GM12872 (cell line): ENCODE measurements around the gene KCNQ1OT1.

Experiments used
- CTCF ChIP-seq: IDR thresholded peaks from 3 replicates; pipeline ENCODE4 v1.5.1; 2011; ENCODE audit warnings: low read depth, mild to moderate bottlenecking, low read length, moderate library complexity; ENCODE audit not compliant: insufficient read depth

KCNQ1OT1 gene

DNA sequence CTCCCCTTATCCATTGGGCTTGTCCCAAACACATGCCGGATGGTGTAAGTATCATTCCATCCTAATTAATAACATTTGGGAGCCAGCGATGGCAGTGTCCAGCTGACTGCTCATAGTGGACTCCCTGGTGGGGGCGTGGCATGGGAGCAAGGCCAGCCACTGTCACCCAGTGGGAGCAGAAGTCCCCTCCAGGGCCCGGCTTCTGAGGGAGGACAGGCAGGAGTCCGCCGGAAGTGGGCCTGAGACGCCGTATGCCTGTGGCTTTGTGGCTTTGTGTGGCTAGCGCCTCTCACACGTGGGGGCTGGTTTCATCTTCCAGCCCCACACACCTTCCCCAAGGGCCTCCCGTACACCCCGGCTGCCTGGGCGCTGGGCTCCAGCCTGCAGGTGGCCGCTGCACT lies 130.5 kb downstream of the KCNQ1OT1 start:
- TF ChIP-seq CTCF = no peak

GRCh38 chr11:2567026-2567671 lies 132.6 kb downstream of the KCNQ1OT1 start:
- TF ChIP-seq CTCF = no peak

GRCh38 chr11:2566223-2567025 lies 133.4 kb downstream of the KCNQ1OT1 start:
- TF ChIP-seq CTCF = no peak

GRCh38 chr11:2565447-2566222 lies 134.2 kb downstream of the KCNQ1OT1 start:
- no peak for TF ChIP-seq CTCF

DNA sequence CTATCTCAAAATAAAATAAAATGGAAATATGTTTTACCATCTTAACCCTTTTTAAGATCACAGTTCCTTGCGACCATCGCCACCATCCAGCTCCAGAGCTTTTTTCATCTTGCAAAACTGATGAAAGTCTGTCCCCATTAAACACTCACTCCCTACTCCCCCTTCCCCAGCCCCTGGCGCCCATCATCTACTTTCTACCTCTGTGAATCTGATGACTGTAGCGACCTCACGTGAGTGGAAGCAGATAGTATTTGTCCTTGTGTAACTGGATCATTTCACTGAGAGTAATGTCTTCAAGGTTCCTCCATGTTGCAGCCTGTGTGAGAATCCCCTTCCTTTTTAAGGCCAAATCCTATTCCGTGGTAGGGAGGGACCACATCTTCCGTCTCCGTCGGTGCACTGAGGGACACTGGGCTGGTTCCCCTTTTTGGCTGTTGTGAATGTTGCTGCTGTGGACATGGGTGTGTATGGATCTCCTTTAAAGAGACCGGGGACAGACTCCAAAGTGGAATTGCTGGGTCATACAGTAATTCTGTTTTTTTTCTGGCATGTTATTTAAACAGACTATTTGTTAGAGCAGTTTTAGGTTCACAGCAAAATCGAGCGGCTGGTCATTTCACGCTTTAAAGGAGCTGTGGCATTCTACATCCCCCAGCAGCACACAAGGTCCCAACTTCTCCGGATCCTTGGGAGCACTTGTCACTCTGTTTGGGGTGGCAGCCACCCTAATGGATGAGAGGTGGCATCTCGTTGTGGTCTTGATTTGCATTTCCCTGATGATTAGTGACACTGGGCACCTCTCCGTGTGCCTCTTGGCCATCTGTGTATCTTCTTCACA lies 135.0 kb downstream of the KCNQ1OT1 start:
- TF ChIP-seq CTCF = no peak

DNA sequence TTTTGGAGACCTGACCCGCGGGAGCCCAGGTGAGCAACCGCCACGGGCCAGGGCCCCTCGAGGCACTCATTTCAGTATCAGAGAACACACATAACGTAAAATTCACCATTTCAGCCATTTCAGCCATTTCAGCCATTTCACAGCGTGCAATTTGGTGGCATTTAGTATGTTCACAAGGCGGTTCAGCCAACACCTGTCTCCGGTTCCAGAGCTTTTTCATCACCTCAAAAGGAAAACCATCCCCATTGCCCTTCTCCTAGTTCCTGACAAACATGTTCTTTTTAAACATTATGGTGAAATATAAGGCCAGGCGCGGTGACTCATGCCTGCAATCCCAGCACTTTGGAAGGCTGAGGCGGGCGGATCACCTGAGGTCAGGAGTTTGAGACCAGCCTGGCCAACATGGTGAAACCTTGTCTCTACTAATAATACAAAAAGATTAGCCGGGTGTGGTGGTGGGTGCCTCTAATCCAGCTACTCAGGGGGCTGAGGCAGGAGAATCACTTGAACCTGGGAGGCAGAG lies 135.7 kb downstream of the KCNQ1OT1 start:
- no peak for TF ChIP-seq CTCF
